SK-N-MC (cell line): ENCODE results near the gene IQCM.

Experiments used
- EZH2 ChIP-seq: fragments of 200-600 bp; sonication (generic); IDR thresholded peaks from one replicate; pipeline ENCODE4 v1.6.1; 2017; ENCODE audit warnings: antibody characterized with exemption
- FOXP2 ChIP-seq: optimal IDR thresholded peaks from 2 replicates; pipeline ENCODE3; 2011; ENCODE audit warnings: mild to moderate bottlenecking, moderate library complexity; ENCODE audit not compliant: insufficient read depth; ENCODE audit errors: extremely low read length, control extremely low read depth
- POLR2AphosphoS5 ChIP-seq: IDR thresholded peaks from 2 replicates; pipeline ENCODE4 v1.6.1; 2012; ENCODE audit warnings: mild to moderate bottlenecking, low read depth, low read length, borderline replicate concordance

DNA sequence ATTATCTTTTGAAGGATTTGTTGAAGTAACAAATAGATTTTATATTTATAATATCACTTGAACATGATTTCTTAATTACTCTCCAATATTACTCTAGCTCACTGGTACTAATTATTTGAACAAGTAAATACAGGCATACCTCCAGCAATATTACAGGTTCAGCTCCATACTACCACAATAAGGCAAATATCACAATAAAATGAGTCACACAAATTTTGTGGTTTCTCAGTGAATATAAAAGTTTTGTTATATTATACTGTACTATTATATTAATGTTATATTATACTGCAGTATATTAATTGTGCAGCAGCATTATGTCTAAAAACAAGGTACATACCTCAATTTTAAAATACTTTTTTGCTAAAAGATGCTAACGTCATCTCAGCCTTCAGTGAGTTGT lies 22.4 kb upstream of the IQCM start:
- no peak for TF ChIP-seq EZH2
- no peak for TF ChIP-seq FOXP2
- TF ChIP-seq POLR2AphosphoS5, result no peak
